ENCODE data around the gene RNF150.

RNF150 gene

GRCh38 chr4:141028024-141028529 is 105.2 kb downstream of the RNF150 start:
- DNase-seq (ENCODE audit: extremely low read depth, low read depth), result no peak
- no peak for TF ChIP-seq CTCF (IDR thresholded peaks at IDR 0.05; ENCODE audit: low read depth, low read length)

- no peak for TF ChIP-seq CTCF (IDR thresholded peaks at IDR 0.05; ENCODE audit: low read depth, low read length)
- DNase-seq (ENCODE audit: extremely low read depth, low read depth), result no peak
These were observed 105.8 kb downstream of the RNF150 start for GRCh38 chr4:141027421-141027820.

- DNase-seq (ENCODE audit: extremely low read depth, low read depth), result no peak
- no peak for TF ChIP-seq CTCF (IDR thresholded peaks at IDR 0.05; ENCODE audit: low read depth, low read length)
These were observed 106.4 kb downstream of the RNF150 start for GRCh38 chr4:141026900-141027299.

- no peak for DNase-seq (ENCODE audit: extremely low read depth, low read depth)
- TF ChIP-seq CTCF (IDR thresholded peaks at IDR 0.05; ENCODE audit: low read depth, low read length), result no peak
These were observed 110.2 kb downstream of the RNF150 start for GRCh38 chr4:141023051-141023450.

- DNase-seq (ENCODE audit: extremely low read depth, low read depth), result no peak
- TF ChIP-seq CTCF (IDR thresholded peaks at IDR 0.05; ENCODE audit: low read depth, low read length), result no peak
These were observed 111.1 kb downstream of the RNF150 start for GRCh38 chr4:141022111-141022695.

GRCh38 chr4:141021397-141022110 is 111.7 kb downstream of the RNF150 start:
- no peak for DNase-seq (ENCODE audit: extremely low read depth, low read depth)
- TF ChIP-seq CTCF (IDR thresholded peaks at IDR 0.05; ENCODE audit: low read depth, low read length), result no peak

GRCh38 chr4:141020801-141021261 is 112.4 kb downstream of the RNF150 start:
- TF ChIP-seq CTCF (IDR thresholded peaks at IDR 0.05; ENCODE audit: low read depth, low read length), result no peak
- DNase-seq (ENCODE audit: extremely low read depth, low read depth), result no peak

Data from AG09319 (cell line).